ACC112 (cell line): ENCODE data around the gene FAM110A.

Source experiments
- H2AFZ ChIP-seq: fragments of 200-600 bp; sonication (generic); one replicate; pipeline ENCODE4 v1.6.0; 2017; ENCODE audit warnings: antibody characterized with exemption, low read length; ENCODE audit not compliant: unreplicated experiment
- H3K27ac ChIP-seq: fragments of 200-600 bp; sonication (generic); 2 replicates; pipeline ENCODE4 v1.5.1; 2014; ENCODE audit warnings: low read depth, mild to moderate bottlenecking, antibody characterized with exemption, low read length, moderate library complexity
- H3K27me3 ChIP-seq: fragments of 200-600 bp; sonication (generic); 2 replicates; pipeline ENCODE4 v1.6.1; 2014; ENCODE audit warnings: mild to moderate bottlenecking, antibody characterized with exemption, low read length, moderate library complexity, mixed read lengths; ENCODE audit not compliant: insufficient read depth
- H3K36me3 ChIP-seq: fragments of 200-600 bp; sonication (generic); 2 replicates; pipeline ENCODE4 v1.6.1; 2016; ENCODE audit warnings: mild to moderate bottlenecking, antibody characterized with exemption, low read length, moderate library complexity, mixed read lengths; ENCODE audit not compliant: insufficient read depth
- H3K4me1 ChIP-seq: fragments of 200-600 bp; sonication (generic); one replicate; pipeline ENCODE4 v1.6.1; 2016; ENCODE audit warnings: low read length, mixed read lengths; ENCODE audit not compliant: insufficient read depth, unreplicated experiment, control insufficient read depth
- H3K4me3 ChIP-seq: fragments of 200-600 bp; sonication (generic); 2 replicates; pipeline ENCODE4 v1.5.1; 2014; ENCODE audit warnings: mild to moderate bottlenecking, low read depth, low read length
- H3K79me2 ChIP-seq: fragments of 200-600 bp; sonication (generic); one replicate; pipeline ENCODE4 v1.6.0; 2016; ENCODE audit warnings: low read length; ENCODE audit not compliant: control insufficient read depth, unreplicated experiment, insufficient read depth

FAM110A gene

DNA sequence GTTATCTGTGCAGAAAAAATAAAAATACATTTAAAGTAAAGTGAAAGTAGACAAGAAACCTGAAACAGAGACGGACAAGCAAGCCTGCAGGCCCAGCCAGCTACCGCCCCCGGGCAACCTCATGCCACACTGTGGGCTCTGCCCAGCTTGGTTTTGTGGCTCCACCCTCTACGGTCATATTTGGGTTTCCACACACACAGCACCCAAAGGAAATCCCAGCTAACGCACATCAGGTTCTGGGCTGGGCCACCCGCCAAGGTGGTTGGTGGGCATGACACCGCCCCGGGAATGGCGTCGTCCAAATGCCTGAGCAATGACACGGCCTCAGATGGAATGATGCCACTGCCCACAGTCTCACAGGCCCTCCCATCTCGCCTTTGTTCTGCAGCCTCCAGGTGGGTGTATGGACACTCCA is 22.9 kb downstream of the FAM110A start:
- Histone ChIP-seq H2AFZ (no peak overlapping the region), H3K79me2 (no peaks in the 10 kb centered on the region), H3K4me3 (peak overlapping the region; percentile 57), H3K27me3 (no peaks in the 10 kb centered on the region), H3K4me1 (peaks cover 29% of the 10 kb centered on the region), H3K36me3 (no peaks in the 10 kb centered on the region), H3K27ac (peak overlapping the region; percentile 21; the same call in 1 of the 2 replicates)

DNA sequence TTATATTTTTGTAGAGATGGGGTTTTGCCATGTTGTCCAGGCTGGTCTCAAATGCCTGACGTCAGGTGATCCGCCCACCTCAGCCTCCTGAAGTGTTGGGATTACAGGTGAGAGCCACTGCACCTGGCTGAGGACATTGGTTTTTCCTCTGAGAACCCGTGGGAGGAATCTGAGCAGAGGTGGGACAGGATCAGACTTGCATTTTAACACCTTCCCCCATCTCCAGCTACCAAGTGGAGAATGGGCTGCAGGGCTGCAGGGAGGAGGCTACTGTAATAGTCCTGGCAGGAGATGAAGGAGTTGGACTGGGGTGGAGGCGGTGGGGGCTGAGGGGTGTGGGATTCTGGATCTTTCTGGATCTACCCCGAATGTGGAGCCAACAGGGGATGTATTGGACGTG is 24.5 kb downstream of the FAM110A start:
- H2AFZ ChIP-seq, result no peak overlapping the region
- H3K27me3 ChIP-seq, result no peaks in the 10 kb centered on the region
- no peaks in the 10 kb centered on the region for H3K79me2 ChIP-seq
- H3K36me3 ChIP-seq, result no peaks in the 10 kb centered on the region
- H3K27ac ChIP-seq, result no peak overlapping the region
- no peak overlapping the region for H3K4me3 ChIP-seq
- H3K4me1 ChIP-seq, result peaks cover 29% of the 10 kb centered on the region

DNA sequence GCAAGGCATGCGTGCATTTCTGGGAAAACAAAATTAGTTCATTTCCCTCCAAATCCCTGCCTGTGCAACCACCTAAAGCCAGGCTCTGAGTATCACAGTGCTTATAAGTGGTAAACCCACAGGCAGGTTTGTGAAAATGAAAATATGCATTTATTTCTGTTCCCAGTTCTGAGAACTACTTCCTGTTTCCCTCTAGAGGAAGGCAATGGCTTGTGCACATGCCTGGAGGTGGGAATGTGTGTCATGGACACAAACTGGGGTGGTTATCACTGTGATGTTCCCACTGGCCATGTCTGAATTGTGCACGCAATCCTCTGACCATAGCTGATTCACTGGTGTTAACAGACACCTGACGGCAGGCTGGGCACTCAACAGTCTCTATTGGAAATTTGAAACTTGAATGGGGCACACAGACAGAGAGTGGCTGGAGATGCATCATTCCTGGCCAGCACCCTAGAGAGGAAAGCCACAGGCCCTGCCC is 26.3 kb downstream of the FAM110A start:
- no peaks in the 10 kb centered on the region for H3K36me3 ChIP-seq
- no peak overlapping the region for H2AFZ ChIP-seq
- H3K27me3 ChIP-seq, result no peaks in the 10 kb centered on the region
- H3K27ac ChIP-seq, result no peak overlapping the region
- H3K79me2 ChIP-seq, result no peaks in the 10 kb centered on the region
- H3K4me3 ChIP-seq, result no peak overlapping the region
- H3K4me1 ChIP-seq, result peaks cover 29% of the 10 kb centered on the region

DNA sequence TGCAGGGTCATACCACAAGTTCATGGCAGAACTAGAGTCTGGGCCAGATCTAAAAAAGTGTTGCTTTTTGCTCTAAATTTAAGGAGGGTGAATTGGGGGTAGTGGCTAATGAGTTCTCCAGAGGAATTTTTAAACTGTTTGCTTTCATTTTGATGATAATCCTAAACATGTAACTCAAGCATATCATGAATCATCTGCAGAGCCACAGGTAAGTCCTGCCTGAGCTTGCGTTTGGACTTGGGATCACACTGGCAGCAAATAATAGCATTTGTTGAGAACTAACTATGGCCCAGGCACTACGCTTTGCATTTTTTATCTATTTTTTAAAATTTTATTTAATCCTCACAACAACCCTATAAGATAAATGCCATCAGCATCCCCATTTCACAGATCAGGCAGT is 27.4 kb downstream of the FAM110A start:
- Histone ChIP-seq H3K4me1 (peaks cover 20% of the 10 kb centered on the region), H3K27me3 (peaks cover 4% of the 10 kb centered on the region; the same call in 1 of the 2 replicates), H3K36me3 (no peaks in the 10 kb centered on the region), H3K4me3 (no peak overlapping the region), H3K27ac (no peak overlapping the region), H2AFZ (no peak overlapping the region), H3K79me2 (no peaks in the 10 kb centered on the region)

DNA sequence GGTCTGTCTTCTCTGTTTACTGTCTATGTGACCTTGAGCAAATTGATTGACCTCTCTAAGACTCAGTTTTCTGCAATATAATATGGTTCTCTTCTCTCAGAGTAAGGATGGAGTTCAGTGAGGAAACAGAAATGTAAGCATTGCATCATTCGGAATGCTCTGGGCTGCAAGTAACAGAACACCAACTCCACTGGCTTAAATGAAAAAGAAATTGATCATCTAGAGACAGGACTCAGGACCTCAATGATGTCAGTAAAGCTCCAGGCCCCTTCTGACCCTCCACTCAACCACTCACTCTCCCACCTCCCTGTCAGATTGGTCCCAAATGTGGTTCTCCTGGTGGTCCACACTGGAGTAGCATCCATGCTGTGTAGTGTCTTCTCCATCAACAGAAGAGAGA is 31.9 kb downstream of the FAM110A start:
- H3K79me2 ChIP-seq, result no peaks in the 10 kb centered on the region
- H3K4me1 ChIP-seq, result no peaks in the 10 kb centered on the region
- no peak overlapping the region for H3K4me3 ChIP-seq
- peaks cover 15% of the 10 kb centered on the region for H3K27me3 ChIP-seq
- no peaks in the 10 kb centered on the region for H3K36me3 ChIP-seq
- H3K27ac ChIP-seq, result no peak overlapping the region
- H2AFZ ChIP-seq, result no peak overlapping the region

DNA sequence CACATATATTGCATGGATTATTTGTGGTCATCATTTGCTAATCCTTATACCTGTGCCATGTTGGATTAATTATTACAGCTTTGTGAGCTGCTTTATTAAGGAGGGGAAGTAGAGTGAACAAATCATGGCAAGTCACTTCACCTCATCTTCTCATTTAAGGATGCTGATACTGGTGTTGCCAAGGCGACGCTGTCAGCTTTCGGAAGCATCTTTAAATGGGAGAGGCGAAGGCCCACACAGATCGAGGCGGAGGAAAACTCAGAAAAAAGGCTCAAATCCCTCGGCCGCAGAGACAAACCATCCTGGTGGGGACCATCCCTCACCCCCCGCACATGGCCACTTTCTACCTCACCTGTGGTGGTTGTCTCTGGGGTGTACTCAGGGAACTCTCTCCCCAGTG is 34.8 kb downstream of the FAM110A start:
- Histone ChIP-seq H3K27ac (no peak overlapping the region), H3K4me1 (no peaks in the 10 kb centered on the region), H3K27me3 (peaks cover 32% of the 10 kb centered on the region), H3K79me2 (no peaks in the 10 kb centered on the region), H3K4me3 (no peak overlapping the region), H3K36me3 (no peaks in the 10 kb centered on the region), H2AFZ (no peak overlapping the region)

DNA sequence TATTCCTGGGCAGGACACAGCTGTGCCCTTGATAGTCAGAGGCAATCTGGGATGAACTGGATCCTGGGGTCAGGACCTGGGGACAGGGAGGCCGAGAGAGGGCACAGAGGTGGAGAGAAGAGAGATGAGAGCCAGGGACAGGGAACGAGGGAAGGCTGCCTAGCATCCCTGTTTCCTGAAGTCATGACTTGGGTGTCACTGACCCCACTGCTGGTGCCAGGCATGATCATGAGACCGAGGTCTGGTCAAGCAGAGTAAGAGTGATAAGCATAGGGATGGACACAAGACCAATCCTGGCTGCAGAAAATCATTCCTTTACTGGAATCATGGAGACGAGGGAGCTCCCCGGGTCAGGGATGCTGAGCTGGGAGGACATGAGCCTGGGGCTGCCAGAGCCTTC is 36.1 kb downstream of the FAM110A start:
- Histone ChIP-seq H3K4me3 (no peak overlapping the region), H3K27ac (no peak overlapping the region), H3K36me3 (no peaks in the 10 kb centered on the region), H3K79me2 (no peaks in the 10 kb centered on the region), H2AFZ (no peak overlapping the region), H3K27me3 (peaks cover 32% of the 10 kb centered on the region), H3K4me1 (no peaks in the 10 kb centered on the region)

DNA sequence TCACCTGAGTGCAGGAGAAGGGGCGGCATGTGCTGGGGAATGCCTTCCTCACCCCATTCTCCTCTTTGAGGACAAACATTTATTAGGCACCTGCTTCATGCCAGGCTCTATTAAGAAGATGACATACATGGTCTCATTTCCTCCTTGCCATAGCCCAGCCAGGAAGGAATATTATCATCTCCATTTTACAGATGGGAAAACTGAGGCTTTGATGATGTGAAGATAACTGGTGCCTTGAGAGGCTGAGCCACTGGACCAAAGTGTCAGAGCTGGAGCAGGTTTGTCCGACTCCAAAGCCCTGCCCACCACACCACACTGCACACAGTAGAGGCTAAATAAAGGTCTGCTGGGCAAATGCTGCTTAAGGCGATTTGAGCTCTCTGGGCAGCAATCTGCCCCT is 37.2 kb downstream of the FAM110A start:
- Histone ChIP-seq H2AFZ (no peak overlapping the region), H3K79me2 (no peaks in the 10 kb centered on the region), H3K4me1 (no peaks in the 10 kb centered on the region), H3K4me3 (no peak overlapping the region), H3K27me3 (peaks cover 28% of the 10 kb centered on the region), H3K36me3 (no peaks in the 10 kb centered on the region), H3K27ac (no peak overlapping the region)

DNA sequence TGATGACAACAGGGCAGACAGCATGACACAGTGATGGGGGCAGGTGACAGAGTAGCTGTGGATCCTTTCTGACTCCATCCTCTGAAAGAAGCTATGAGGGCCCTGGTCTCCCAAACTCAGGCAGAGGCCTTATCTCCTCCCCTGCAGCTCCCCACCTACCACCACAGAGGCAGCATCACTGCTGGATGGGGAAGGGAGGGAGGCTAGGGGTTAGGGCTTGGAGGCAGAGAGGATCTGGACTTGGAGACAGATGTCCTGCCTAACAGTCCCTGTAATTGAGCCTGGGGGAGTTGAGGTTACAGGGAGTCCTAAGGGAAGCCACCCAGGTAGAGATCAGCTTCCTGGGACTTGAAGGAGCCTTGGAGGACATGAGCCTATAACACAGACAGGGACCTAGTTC is 37.9 kb downstream of the FAM110A start:
- no peak overlapping the region for H2AFZ ChIP-seq
- peaks cover 24% of the 10 kb centered on the region for H3K27me3 ChIP-seq
- no peaks in the 10 kb centered on the region for H3K4me1 ChIP-seq
- H3K36me3 ChIP-seq, result no peaks in the 10 kb centered on the region
- no peaks in the 10 kb centered on the region for H3K79me2 ChIP-seq
- no peak overlapping the region for H3K4me3 ChIP-seq
- H3K27ac ChIP-seq, result no peak overlapping the region

DNA sequence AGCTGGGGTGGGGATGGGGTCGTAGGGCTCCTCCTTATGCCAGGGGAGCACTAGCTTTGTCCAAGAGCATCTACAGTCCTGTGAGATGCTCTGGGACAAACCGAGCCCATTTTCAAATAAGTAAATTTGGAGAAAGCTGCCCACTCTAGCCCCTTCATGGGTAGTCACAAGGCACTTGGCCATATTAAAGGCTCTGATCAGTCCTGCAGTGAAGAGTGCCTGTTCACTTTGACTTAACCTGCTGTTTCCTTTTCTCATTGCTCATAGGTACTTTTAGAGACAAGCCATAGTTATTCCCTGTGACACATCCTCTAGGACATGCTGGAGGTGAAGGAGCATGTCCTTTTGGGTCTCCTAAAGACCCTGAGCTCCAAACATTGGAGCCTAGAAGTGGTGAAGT is 38.4 kb downstream of the FAM110A start:
- peaks cover 23% of the 10 kb centered on the region for H3K27me3 ChIP-seq
- no peak overlapping the region for H3K4me3 ChIP-seq
- no peaks in the 10 kb centered on the region for H3K79me2 ChIP-seq
- H3K4me1 ChIP-seq, result no peaks in the 10 kb centered on the region
- H3K36me3 ChIP-seq, result no peaks in the 10 kb centered on the region
- H2AFZ ChIP-seq, result no peak overlapping the region
- H3K27ac ChIP-seq, result no peak overlapping the region

DNA sequence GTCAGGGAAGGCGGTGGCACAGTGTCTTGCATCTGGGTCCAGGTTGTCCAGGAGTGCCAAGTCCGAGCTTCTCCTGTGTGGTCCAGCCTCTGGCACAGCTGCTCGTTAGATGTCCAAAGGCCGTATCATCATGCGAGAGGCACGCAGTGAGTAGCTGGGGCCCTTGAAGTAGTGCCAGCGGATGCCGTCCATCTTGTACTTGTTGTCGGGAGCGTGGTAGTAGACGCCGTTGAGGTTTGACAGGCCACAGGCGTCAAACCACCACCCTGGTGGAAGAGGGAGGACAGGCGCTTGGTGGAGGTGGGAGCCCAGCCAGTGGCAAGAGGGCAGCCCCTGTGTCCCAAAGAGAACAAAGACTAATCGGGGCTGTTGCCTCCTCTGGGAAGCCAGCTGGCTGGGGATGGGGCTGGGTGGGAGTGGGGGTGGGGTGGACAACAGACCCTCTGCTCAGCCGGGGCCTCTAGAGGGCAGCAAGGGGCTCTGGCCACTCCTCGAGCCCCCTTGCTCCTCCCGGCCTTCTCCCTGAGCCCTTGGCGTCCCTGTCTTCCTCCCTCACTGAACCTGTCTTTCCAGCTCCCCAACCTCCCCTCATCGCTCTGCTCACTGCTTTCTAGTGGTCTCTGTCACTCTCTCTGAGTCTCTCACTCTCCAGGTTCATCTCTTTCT is 39.5 kb downstream of the FAM110A start:
- Histone ChIP-seq H3K27me3 (peaks cover 23% of the 10 kb centered on the region), H3K27ac (no peak overlapping the region), H3K36me3 (no peaks in the 10 kb centered on the region), H3K4me3 (no peak overlapping the region), H2AFZ (no peak overlapping the region), H3K79me2 (no peaks in the 10 kb centered on the region), H3K4me1 (no peaks in the 10 kb centered on the region)
